GM23248 (cell line): ENCODE results near the gene RSPH1. TPM values are rescaled to one million over a fixed set of nuclear protein-coding genes. Genes with fewer than 3 reads are reported as not detected.
A peak's percentile ranks its signal among the peaks of the same experiment; 100 is the strongest.

Experiments used
- DNase-seq: peaks from one replicate; pipeline ENCODE4 v3.0.0-alpha.2; 2015
- H2AFZ ChIP-seq: fragments of 200-600 bp; sonication (generic); 2 replicates; pipeline ENCODE4 v1.6.1; 2016; ENCODE audit warnings: antibody characterized with exemption
- H3F3A ChIP-seq: fragments of 200-600 bp; sonication (generic); 2 replicates; pipeline ENCODE4 v1.6.1; 2016; ENCODE audit warnings: mild to moderate bottlenecking, antibody characterized with exemption, mixed run types; ENCODE audit not compliant: insufficient read depth
- H3K27ac ChIP-seq: fragments of 200-600 bp; sonication (generic); 2 replicates; pipeline ENCODE4 v1.5.1; 2016; ENCODE audit warnings: mild to moderate bottlenecking
- H3K27me3 ChIP-seq: fragments of 200-600 bp; sonication (generic); replicated peaks from 2 replicates; pipeline ENCODE4 v1.6.1; 2016; ENCODE audit warnings: mild to moderate bottlenecking; ENCODE audit not compliant: insufficient read depth
- H3K36me3 ChIP-seq: fragments of 200-600 bp; sonication (generic); 2 replicates; pipeline ENCODE4 v1.6.1; 2016; ENCODE audit warnings: low read depth, mild to moderate bottlenecking
- H3K4me1 ChIP-seq: fragments of 200-600 bp; sonication (generic); 2 replicates; pipeline ENCODE4 v1.6.1; 2016; ENCODE audit warnings: mild to moderate bottlenecking; ENCODE audit not compliant: insufficient read depth
- H3K4me2 ChIP-seq: fragments of 200-600 bp; sonication (generic); one replicate; pipeline ENCODE4 v1.6.1; 2016; ENCODE audit warnings: mild to moderate bottlenecking; ENCODE audit not compliant: unreplicated experiment
- H3K4me3 ChIP-seq: fragments of 200-600 bp; sonication (generic); 2 replicates; pipeline ENCODE4 v1.5.1; 2016; ENCODE audit warnings: mild to moderate bottlenecking
- H3K79me2 ChIP-seq: fragments of 200-600 bp; sonication (generic); 2 replicates; pipeline ENCODE4 v1.6.1; 2016; ENCODE audit warnings: mild to moderate bottlenecking; ENCODE audit not compliant: insufficient read depth
- H3K9ac ChIP-seq: fragments of 200-600 bp; sonication (generic); 2 replicates; pipeline ENCODE4 v1.6.1; 2016; ENCODE audit warnings: mild to moderate bottlenecking
- H3K9me2 ChIP-seq: fragments of 200-600 bp; sonication (generic); 2 replicates; pipeline ENCODE4 v1.6.1; 2016; ENCODE audit warnings: mixed run types, mild to moderate bottlenecking, moderate library complexity; ENCODE audit not compliant: insufficient read depth
- H3K9me3 ChIP-seq: fragments of 200-600 bp; sonication (generic); one replicate; pipeline ENCODE4 v1.6.1; 2017; ENCODE audit warnings: low read depth
- H4K20me1 ChIP-seq: fragments of 200-600 bp; sonication (generic); 2 replicates; pipeline ENCODE4 v1.6.0; 2016; ENCODE audit not compliant: insufficient read depth
- EZH2 ChIP-seq: fragments of 200-600 bp; sonication (generic); IDR thresholded peaks from 2 replicates; pipeline ENCODE4 v1.6.1; 2018; ENCODE audit warnings: antibody characterized with exemption, mild to moderate bottlenecking; ENCODE audit not compliant: insufficient read depth, poor library complexity, severe bottlenecking
- EZH2phosphoT487 ChIP-seq: fragments of 200-600 bp; sonication (generic); IDR thresholded peaks from 2 replicates; pipeline ENCODE4 v1.6.1; 2018; ENCODE audit warnings: antibody characterized with exemption, moderate library complexity, mild to moderate bottlenecking, low read depth; ENCODE audit not compliant: insufficient read depth
- WGBS, 2 experiments: methylation state at CpG; one replicate each; pipeline ENCODE4 v1.1.6; 2015 to 2017; ENCODE audit warnings: low lambda C conversion rate in 2 of 2, low coverage in 1 of 2; ENCODE audit errors: missing lambda C conversion rate in 2 of 2; 5-methylcytosine and 5-hydroxymethylcytosine counted together
- in situ Hi-C: fragments of 300-500 bp; cut with MboI; formaldehyde crosslinking; loops from 2 replicates; pipeline ENCODE4 v1.15.0; 2020
- polyA plus RNA-seq: library from polyadenylated mRNA; unstranded; fragments of >200 nt; fragmentation: Nextera tagmentation; extraction: Ambion mirVana; gene quantifications from 2 replicates; pipeline ENCODE4 v1.2.1, GENCODE V29; 2016
- total RNA-seq: library from RNA; depleted of rRNA; stranded (reverse); fragments of >200 nt; shearing (Covaris generic); gene quantifications from 2 replicates; pipeline ENCODE4 v1.2.3, GENCODE V29; 2014

Gene RSPH1
- total and polyA plus RNA-seq, 2 experiments from 2014 or later, result 0.32 TPM; not detected in 1

- no peak for TF ChIP-seq EZH2phosphoT487
- TF ChIP-seq EZH2, result no peak
- H4K20me1 ChIP-seq, result no peaks in the 10 kb centered on the region
Observed at GRCh38 chr21:42515708-42516502, 19.9 kb upstream of the RSPH1 start.

DNA sequence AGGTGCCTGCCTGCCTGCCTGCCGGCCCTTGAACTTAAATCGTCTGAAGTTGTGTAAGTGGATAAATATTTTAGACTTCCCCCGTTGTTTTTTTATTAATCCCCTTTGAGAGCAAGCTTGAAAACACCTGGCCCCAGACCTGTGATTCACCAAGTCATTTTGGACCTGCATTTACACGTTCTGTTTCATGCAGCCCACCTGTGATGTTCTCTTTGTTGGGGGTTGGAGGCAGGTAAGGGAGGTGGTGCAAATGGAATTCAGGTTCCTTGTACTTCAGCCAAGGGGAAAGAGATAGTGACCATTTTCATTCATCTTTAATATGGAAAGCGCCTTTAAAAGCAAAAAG is 18.8 kb upstream of the RSPH1 start:
- DNase-seq, result no peak
- H3K27ac ChIP-seq, result no peak overlapping the region
- peak overlapping the region; percentile 68 for H2AFZ ChIP-seq
- no peaks in the 10 kb centered on the region for H3K4me1 ChIP-seq
- no peaks in the 10 kb centered on the region for H4K20me1 ChIP-seq
- TF ChIP-seq EZH2 (no peak), EZH2phosphoT487 (no peak)
- 21 to 23% methylated on average over 5 of the region's 5 CpGs for WGBS, 2 experiments
- H3F3A ChIP-seq, result no peaks in the 10 kb centered on the region
- no peak overlapping the region for H3K9ac ChIP-seq
- H3K36me3 ChIP-seq, result no peaks in the 10 kb centered on the region
- H3K27me3 ChIP-seq, result peaks cover 38% of the 10 kb centered on the region
- no peaks in the 10 kb centered on the region for H3K9me3 ChIP-seq
- no peaks in the 10 kb centered on the region for H3K9me2 ChIP-seq
- in situ Hi-C loops, result no loop called here
- no peaks in the 10 kb centered on the region for H3K79me2 ChIP-seq
- H3K4me2 ChIP-seq, result no peak overlapping the region
- no peak overlapping the region; the same call in 1 of the 2 replicates for H3K4me3 ChIP-seq

More at GRCh38 chr21:42515708-42516502, 19.9 kb upstream of the RSPH1 start:
- Histone ChIP-seq H3K4me3 (no peak overlapping the region), H3K9ac (no peak overlapping the region), H3K9me3 (no peaks in the 10 kb centered on the region), H3K4me1 (no peaks in the 10 kb centered on the region), H3F3A (no peaks in the 10 kb centered on the region), H3K4me2 (no peak overlapping the region), H3K27ac (no peak overlapping the region), H3K9me2 (no peaks in the 10 kb centered on the region), H3K79me2 (no peaks in the 10 kb centered on the region), H2AFZ (no peak overlapping the region), H3K36me3 (no peaks in the 10 kb centered on the region), H3K27me3 (peaks cover 43% of the 10 kb centered on the region)
- 82% methylated on average over 12 of the region's 12 CpGs for WGBS, 2 experiments
- DNase-seq, result peak; percentile 6
- in situ Hi-C loops, result no loop called here

DNA sequence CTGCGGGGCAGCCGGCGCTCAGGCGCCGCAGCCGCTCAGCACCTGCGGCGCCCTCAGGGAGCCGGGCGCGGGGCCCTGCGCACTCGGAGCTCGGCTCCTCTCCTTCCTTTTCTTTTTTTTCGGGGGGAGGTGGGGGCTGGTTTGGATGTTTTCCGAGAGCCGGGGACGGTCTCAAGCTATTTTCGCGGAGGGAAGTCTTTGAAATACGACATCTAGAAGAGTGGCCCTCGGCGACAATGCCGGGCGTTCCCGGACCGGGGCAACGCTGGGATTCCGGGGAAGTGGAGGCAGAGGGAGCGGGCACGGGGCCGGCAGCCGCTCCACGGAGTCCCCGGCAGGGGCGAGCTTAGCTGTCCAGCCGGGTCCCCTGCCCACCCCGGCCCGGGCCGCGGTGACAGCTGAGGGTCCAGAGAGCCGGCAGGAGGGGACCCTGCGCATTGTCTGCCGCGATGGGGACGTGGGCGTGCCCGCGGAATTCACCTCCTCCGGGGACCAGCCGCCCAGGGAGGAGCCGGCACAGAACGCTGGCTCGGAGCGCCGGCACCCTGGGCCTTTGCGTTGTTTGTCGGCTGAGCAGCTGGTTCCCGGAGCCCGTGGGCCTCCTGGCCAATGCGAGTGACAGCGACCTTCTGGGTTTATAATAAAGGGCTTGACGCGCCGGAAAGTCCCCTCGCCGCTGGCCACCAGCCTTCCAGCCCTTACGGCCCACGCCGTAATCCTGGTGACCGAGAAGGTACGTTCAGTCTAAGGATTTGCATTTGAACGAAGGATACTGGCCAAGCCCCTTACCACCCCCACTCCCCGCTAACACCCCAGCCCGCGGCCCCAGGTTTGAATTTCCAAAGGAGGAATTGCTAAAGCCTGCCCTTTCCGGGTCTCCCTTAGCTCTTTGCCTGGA is 18.2 kb upstream of the RSPH1 start:
- Histone ChIP-seq H3K4me3 (peak overlapping the region; percentile 64), H3K27ac (no peak overlapping the region), H3K79me2 (no peaks in the 10 kb centered on the region), H4K20me1 (no peaks in the 10 kb centered on the region), H3K4me2 (peak overlapping the region; percentile 58), H2AFZ (peak overlapping the region; percentile 68), H3K27me3 (peaks cover 35% of the 10 kb centered on the region), H3F3A (no peaks in the 10 kb centered on the region), H3K36me3 (no peaks in the 10 kb centered on the region), H3K9me3 (no peaks in the 10 kb centered on the region), H3K9me2 (no peaks in the 10 kb centered on the region), H3K9ac (no peak overlapping the region), H3K4me1 (no peaks in the 10 kb centered on the region)
- in situ Hi-C loops, result no loop called here
- TF ChIP-seq EZH2phosphoT487, result no peak
- TF ChIP-seq EZH2, result no peak
- peak; percentile 26 for DNase-seq
- WGBS, 2 experiments, result 1 to 2% methylated on average over 66 to 70 of the region's 77 CpGs

GRCh38 chr21:42513151-42513984 is 17.3 kb upstream of the RSPH1 start, which contains the start of gene SLC37A1:
Gene SLC37A1, plus strand, starts transcription at chr21:42513852. Its CDS starts 4,603 bp downstream, at chr21:42518455.
- Histone ChIP-seq H3K79me2 (no peaks in the 10 kb centered on the region), H3K27ac (no peak within 1 kb of the TSS), H3K9ac (no peak within 1 kb of the TSS), H3F3A (no peaks in the 10 kb centered on the region), H3K4me3 (peak within 1 kb of the TSS; percentile 64), H3K9me2 (no peaks in the 10 kb centered on the region), H2AFZ (peak within 1 kb of the TSS; percentile 68), H3K9me3 (no peaks in the 10 kb centered on the region), H3K36me3 (no peaks in the 10 kb centered on the region), H3K27me3 (peaks cover 38% of the 10 kb centered on the region), H3K4me1 (no peaks in the 10 kb centered on the region), H3K4me2 (peak within 1 kb of the TSS; percentile 58), H4K20me1 (no peaks in the 10 kb centered on the region)
- DNase-seq, result peak; percentile 36
- TF ChIP-seq EZH2phosphoT487 (no peak), EZH2 (no peak)
- in situ Hi-C loops, result no loop called here
- WGBS, 2 experiments, result 28 to 39% methylated on average over 28 to 44 of the region's 88 CpGs
